Thymus (tissue), 11 donors: Measurements from ENCODE around the gene NFAM1. TPM values are rescaled to one million over a fixed set of nuclear protein-coding genes. Genes with fewer than 3 reads are reported as not detected.

Experiments
- DNase-seq, 9 donors: peaks; one replicate each; pipeline ENCODE4 v3.0.0-alpha.2; 2013; ENCODE audit warnings: low spot score in 9 of 9, low read depth in 6 of 9, missing footprints in 1 of 9
- H3K27ac ChIP-seq, 2 donors: one replicate each; pipeline ENCODE4 v1.5.1; 2013; ENCODE audit warnings: control low read depth in 1 of 2, low read depth in 1 of 2, low read length in 1 of 2, mild to moderate bottlenecking in 1 of 2, moderate library complexity in 1 of 2
- H3K27me3 ChIP-seq, 2 donors: one replicate each; pipeline ENCODE4 v1.5.1; 2013; ENCODE audit warnings: low read length in 1 of 2; ENCODE audit not compliant: control insufficient read depth in 2 of 2, insufficient read depth in 1 of 2
- H3K36me3 ChIP-seq, 2 donors: one replicate each; pipeline ENCODE4 v1.5.1; 2013; ENCODE audit warnings: low read length in 1 of 2, mild to moderate bottlenecking in 1 of 2, moderate library complexity in 1 of 2; ENCODE audit not compliant: control insufficient read depth in 2 of 2, insufficient read depth in 2 of 2
- H3K4me1 ChIP-seq, 2 donors: one replicate each; pipeline ENCODE4 v1.5.1; 2013; ENCODE audit warnings: low read length in 2 of 2; ENCODE audit not compliant: control insufficient read depth in 2 of 2, insufficient read depth in 2 of 2
- H3K4me3 ChIP-seq, 2 donors: one replicate each; pipeline ENCODE4 v1.5.1; 2013; ENCODE audit warnings: low read length in 2 of 2, control low read depth in 1 of 2, mild to moderate bottlenecking in 1 of 2
- H3K9me3 ChIP-seq, 2 donors: one replicate each; pipeline ENCODE4 v1.5.1; 2013; ENCODE audit warnings: low read length in 1 of 2, mild to moderate bottlenecking in 1 of 2; ENCODE audit not compliant: control insufficient read depth in 2 of 2, insufficient read depth in 1 of 2
- WGBS: extraction: QIAGEN DNeasy Blood & Tissue Kit; methylation state at CpG from one replicate; pipeline ENCODE4 v1.1.7; 2013; 5-methylcytosine and 5-hydroxymethylcytosine counted together
- polyA plus RNA-seq: library from polyadenylated mRNA; stranded (reverse); fragments of 200-250 nt; gene quantifications from one replicate; pipeline ENCODE4 v1.2.3, GENCODE V29; 2013
- total RNA-seq: library from RNA; stranded (reverse); fragments of 120-200 nt; gene quantifications from one replicate; pipeline ENCODE4 v1.2.4, GENCODE V29; 2013
- donor health status: healthy.

Gene NFAM1
- total and polyA plus RNA-seq, 2 donors, result 1.7 to 2.0 TPM

- Histone ChIP-seq H3K4me1 (peaks cover 11 to 35% of the 10 kb centered on the region in 2 donors), H3K27me3 (peaks cover 47 to 92% of the 10 kb centered on the region in 2 donors), H3K4me3 (no peak overlapping the region), H3K9me3 (peaks cover 1 to 16% of the 10 kb centered on the region in 2 donors), H3K27ac (no peak overlapping the region), H3K36me3 (no peaks in the 10 kb centered on the region)
- 89% methylated on average over 6 of the region's 6 CpGs for WGBS
- no peak for DNase-seq
Measured at GRCh38 chr22:42363892-42364291, 68.3 kb downstream of the NFAM1 start.

- H3K27ac ChIP-seq, result no peak overlapping the region
- H3K4me3 ChIP-seq, result no peak overlapping the region
- no peak for DNase-seq
- 96% methylated on average over 10 of the region's 10 CpGs for WGBS
- H3K27me3 ChIP-seq, result peaks cover 25 to 72% of the 10 kb centered on the region in 2 donors
- no peaks in the 10 kb centered on the region for H3K36me3 ChIP-seq
- peaks cover 0 to 20% of the 10 kb centered on the region in 2 donors for H3K4me1 ChIP-seq
- H3K9me3 ChIP-seq, result peaks cover 0 to 4% of the 10 kb centered on the region in 2 donors
Measured at GRCh38 chr22:42361523-42361922, 70.7 kb downstream of the NFAM1 start.

GRCh38 chr22:42360348-42360747 lies 71.9 kb downstream of the NFAM1 start:
- H3K9me3 ChIP-seq, result peaks cover 0 to 4% of the 10 kb centered on the region in 2 donors
- no peak for DNase-seq
- no peak overlapping the region for H3K27ac ChIP-seq
- H3K27me3 ChIP-seq, result peaks cover 15 to 60% of the 10 kb centered on the region in 2 donors
- peaks cover 0 to 10% of the 10 kb centered on the region in 2 donors for H3K4me1 ChIP-seq
- no peak overlapping the region for H3K4me3 ChIP-seq
- H3K36me3 ChIP-seq, result no peaks in the 10 kb centered on the region
- 97% methylated on average over 7 of the region's 7 CpGs for WGBS

GRCh38 chr22:42358643-42359558 lies 73.3 kb downstream of the NFAM1 start:
- H3K27ac ChIP-seq, result no peak overlapping the region
- 94% methylated on average over 16 of the region's 16 CpGs for WGBS
- peaks cover 3 to 45% of the 10 kb centered on the region in 2 donors for H3K27me3 ChIP-seq
- H3K4me3 ChIP-seq, result no peak overlapping the region
- H3K36me3 ChIP-seq, result no peaks in the 10 kb centered on the region
- DNase-seq, result no peak
- peaks cover 0 to 3% of the 10 kb centered on the region in 2 donors for H3K4me1 ChIP-seq
- peaks cover 0 to 4% of the 10 kb centered on the region in 2 donors for H3K9me3 ChIP-seq

- Histone ChIP-seq H3K9me3 (no peaks in the 10 kb centered on the region), H3K27me3 (peaks cover 3 to 34% of the 10 kb centered on the region in 2 donors), H3K4me1 (peaks cover 0 to 3% of the 10 kb centered on the region in 2 donors), H3K27ac (no peak overlapping the region), H3K36me3 (no peaks in the 10 kb centered on the region), H3K4me3 (no peak overlapping the region)
- DNase-seq, result no peak
- 90% methylated on average over 8 of the region's 8 CpGs for WGBS
Measured at GRCh38 chr22:42357634-42358296, 74.4 kb downstream of the NFAM1 start.

GRCh38 chr22:42357221-42357620 lies 75.0 kb downstream of the NFAM1 start:
- H3K9me3 ChIP-seq, result no peaks in the 10 kb centered on the region
- 96% methylated on average over 3 of the region's 3 CpGs for WGBS
- H3K27me3 ChIP-seq, result peaks cover 0 to 29% of the 10 kb centered on the region in 2 donors
- no peaks in the 10 kb centered on the region for H3K36me3 ChIP-seq
- DNase-seq, result no peak
- no peak overlapping the region for H3K27ac ChIP-seq
- peaks cover 0 to 3% of the 10 kb centered on the region in 2 donors for H3K4me1 ChIP-seq
- H3K4me3 ChIP-seq, result no peak overlapping the region

- Histone ChIP-seq H3K4me1 (peaks cover 0 to 3% of the 10 kb centered on the region in 2 donors), H3K9me3 (no peaks in the 10 kb centered on the region), H3K27ac (no peak overlapping the region), H3K4me3 (no peak overlapping the region), H3K27me3 (peaks cover 0 to 22% of the 10 kb centered on the region in 2 donors), H3K36me3 (no peaks in the 10 kb centered on the region)
- DNase-seq, result no peak
- 97% methylated on average over 7 of the region's 7 CpGs for WGBS
Measured at GRCh38 chr22:42356533-42356932, 75.7 kb downstream of the NFAM1 start.

GRCh38 chr22:42353883-42354727 lies 78.1 kb downstream of the NFAM1 start:
- no peak overlapping the region for H3K27ac ChIP-seq
- peaks cover 0 to 7% of the 10 kb centered on the region in 2 donors for H3K27me3 ChIP-seq
- peaks cover 0 to 3% of the 10 kb centered on the region in 2 donors for H3K4me1 ChIP-seq
- H3K36me3 ChIP-seq, result no peaks in the 10 kb centered on the region
- no peak for DNase-seq
- 76% methylated on average over 10 of the region's 10 CpGs for WGBS
- H3K4me3 ChIP-seq, result no peak overlapping the region
- H3K9me3 ChIP-seq, result no peaks in the 10 kb centered on the region
